GM18861 (cell line): Measurements from ENCODE around the gene SNTG2.
"Not testable (repeated sequence)": the region's sequence is repeated elsewhere in the genome, so short reads cannot be mapped to it uniquely, and the experiment has no call there.

Experiments used
- ATAC-seq: cut with Tn5 transposase; IDR thresholded peaks from one replicate; pipeline ENCODE4 v1.9.1; 2021; ENCODE audit not compliant: unreplicated experiment

SNTG2 gene

DNA sequence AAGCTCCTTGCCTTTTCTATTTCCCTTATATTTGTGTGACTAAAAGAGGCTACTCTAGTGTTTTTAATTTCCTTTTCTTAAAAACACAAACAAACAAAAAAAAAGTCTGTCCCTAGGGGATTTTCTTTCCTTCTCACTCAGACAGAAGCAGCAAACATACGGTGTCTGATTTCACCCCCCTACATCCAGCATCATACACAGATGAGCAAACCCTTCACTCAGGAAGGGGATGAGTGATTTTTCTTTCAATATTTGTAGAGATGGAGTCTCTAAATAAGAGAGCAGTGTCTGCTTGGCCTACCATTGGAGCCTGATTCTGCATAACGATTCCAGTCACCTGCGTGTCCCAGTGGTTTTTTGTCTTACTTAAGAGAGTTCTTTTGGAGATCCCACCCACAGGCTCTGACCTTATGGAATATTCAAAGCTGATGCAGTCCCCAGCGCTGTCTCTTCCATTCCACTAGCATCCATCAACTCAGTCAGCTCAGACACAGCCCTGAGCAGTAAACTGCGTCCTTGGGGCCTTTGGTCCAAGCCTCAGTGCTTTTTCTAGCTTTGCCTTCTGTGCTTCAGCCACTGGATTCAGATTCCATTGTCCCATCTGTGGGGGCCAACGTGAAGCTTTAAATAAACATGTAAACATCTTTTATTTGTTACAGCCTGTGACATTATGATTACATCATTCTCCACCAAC, 410.1 kb downstream of the SNTG2 start:
- no peak for ATAC-seq

DNA sequence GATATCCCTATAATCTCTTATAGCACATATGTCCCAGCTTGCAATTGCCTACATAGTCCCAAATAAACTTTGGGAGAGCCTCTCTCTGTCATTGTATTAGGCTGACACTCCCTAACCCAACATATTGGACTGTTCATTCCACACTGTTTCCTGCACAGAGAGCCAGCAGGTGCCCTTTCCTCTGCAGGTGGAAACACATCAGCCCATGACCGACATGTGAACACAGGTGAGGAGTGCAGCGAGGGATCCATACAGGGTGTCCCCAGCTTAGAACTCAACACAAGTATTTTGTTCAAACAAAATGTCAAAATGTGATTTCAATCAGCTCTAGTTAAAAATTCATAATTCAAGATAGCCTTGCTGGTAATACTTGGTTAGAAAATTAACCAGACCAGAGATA, 412.7 kb downstream of the SNTG2 start:
- no peak for ATAC-seq

DNA sequence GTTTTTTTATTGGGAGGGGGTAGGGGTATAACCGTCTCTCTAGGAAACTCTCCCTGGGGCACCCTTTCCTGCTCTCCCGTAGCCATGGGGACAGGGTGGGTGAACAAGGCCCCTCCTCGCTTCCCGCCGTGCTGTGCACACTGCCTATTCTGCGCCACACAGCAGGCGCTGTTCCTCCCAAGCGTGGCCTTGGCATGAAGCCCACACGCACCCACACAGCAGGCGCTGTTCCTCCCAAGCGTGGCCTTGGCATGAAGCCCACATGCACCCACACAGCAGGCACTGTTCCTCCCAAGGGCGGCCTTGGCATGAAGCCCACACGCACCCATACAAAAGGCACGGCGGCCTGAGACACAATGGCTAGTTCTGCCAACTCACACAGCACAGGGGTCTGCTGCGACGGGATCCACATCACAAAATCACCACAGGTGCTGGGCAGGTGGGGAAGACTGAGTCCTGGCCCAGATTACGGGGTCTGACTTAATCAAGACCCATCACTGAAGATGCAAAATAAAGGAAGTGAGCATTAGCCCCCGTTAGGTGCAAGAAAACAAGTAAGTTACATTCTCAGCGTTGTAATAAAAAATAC, 416.0 kb downstream of the SNTG2 start:
- ATAC-seq = no peak

DNA sequence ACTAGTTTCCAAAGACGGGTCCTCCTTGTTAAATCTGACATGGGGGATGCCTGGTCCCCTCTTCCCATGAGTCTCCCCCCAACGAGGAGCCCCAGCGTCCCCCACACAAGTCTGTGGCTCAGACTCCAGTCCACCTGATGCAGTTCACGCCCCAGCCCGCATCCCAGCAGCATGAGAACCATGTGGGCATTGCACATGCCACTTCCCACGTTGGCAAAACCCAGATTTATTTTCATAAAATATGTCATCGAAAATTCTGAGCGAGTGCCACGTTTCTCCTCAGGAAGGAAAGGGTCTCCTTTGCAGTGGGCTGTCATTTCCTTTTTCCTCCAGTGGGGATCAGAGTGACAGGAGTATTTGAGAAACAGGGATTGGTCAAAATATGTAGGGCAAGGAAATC, 417.0 kb downstream of the SNTG2 start:
- no peak for ATAC-seq

DNA sequence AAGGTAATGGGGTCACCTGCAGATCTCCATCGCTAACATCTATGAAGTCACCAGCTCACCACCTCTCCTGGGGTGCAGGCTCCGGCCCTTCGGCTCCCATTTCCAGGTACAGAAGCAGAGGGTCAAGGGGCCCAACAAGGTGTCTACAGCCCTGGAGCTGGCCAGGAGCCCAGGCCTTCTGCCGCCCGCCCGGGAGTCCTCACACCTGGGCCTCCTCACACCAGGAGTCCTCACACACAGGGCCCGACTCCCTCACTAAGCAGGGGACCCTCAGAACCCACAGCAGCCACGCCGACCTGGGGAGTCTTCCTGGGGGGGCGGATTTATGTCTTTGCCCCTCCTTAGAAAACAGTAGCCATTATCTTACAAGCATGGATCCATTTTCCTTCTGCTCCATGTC, 419.3 kb downstream of the SNTG2 start:
- no peak for ATAC-seq

DNA sequence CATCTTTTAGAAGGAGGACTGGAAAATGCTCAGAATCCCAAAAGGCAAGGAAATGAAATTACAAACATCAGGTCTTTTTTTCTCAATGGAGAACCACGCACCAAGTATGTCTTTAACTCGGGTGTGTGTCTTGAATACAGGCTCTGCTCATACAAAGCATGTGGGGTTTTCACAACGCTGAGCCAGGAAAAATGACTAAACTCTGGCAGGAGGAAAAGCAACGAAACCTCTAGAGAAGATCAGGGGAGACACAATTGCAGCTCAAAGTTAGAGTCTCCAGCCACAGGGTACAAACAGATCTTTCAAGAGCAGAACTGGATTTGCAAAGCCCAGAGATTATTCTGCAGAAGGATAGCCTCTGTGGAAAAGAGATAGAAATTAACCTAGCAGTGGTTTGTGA, 419.8 kb downstream of the SNTG2 start:
- ATAC-seq = no peak

DNA sequence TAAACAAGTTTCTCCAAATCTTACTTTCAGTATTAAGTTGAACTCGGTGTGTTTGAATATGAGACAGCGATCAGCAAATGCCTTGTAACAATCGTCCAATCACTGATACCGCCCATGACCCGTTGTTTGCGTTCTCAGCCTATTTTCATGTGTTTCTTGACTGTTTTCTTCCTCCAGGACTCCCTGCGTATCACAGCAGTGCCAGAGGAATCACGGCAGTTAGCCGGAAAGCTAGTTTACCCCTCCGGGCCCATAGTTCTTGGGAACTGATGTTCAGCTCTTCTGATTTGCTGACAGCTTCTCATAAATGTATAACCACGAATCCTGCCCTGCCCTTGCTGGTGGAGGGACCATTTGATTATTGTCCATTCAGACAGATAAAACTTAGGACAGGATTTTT, 420.4 kb downstream of the SNTG2 start:
- no peak for ATAC-seq

DNA sequence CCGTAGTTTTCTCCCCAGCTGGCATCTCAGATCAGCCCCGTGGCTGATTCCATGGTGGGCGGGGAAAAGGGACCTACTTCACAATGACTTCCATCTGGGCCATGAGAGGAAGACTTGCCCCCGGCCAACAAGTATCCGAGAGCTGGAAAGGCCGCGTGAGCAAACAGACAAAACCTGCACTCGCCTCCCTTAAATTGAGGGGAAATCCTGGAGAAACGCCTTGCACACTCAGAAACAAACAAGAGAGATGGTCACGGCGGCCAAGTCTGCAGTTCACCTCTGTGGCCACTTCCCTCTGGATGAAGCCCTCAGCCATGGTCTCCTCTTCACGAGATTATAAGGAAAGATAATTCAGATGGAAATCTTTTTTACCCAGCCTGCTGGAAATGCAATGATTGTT, 423.2 kb downstream of the SNTG2 start:
- ATAC-seq = no peak

DNA sequence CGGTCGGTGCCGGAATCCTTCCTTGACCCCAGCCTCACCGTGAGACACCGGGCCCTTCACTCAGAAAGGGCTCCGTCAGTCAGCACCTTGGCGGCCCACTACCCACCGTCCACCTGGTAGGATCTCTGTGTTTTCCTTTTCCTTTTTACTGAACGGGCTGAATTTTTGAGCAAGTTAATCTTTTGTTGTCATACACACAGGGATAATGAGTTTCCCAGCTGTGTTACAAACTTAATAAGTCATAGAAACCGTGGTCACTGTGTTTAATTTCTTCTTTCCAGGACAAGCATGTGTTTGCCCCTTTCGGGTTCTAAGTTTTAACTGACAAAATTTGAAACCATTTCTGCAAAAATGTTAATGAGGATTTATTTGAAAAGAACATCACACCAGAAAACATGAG, 423.6 kb downstream of the SNTG2 start:
- no peak for ATAC-seq

DNA sequence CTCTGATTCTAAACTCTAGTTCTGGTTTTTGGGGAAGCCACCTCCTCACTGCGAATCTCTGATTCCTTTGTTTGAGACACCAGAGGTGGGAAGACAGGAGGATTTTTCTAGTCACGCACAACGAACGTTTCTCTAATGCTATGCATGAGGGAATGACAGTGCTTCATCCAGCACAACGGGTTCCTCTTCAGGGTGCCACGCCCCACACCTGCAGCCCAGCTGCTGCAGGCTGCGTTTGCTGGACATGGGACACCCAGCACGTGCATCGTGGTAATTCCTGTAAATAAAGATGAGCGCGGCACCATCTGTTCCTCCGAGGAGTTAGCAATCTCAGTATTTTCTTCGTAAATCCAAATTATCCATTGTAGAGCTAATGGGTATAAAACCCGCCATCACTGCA, 425.1 kb downstream of the SNTG2 start:
- ATAC-seq = no peak

DNA sequence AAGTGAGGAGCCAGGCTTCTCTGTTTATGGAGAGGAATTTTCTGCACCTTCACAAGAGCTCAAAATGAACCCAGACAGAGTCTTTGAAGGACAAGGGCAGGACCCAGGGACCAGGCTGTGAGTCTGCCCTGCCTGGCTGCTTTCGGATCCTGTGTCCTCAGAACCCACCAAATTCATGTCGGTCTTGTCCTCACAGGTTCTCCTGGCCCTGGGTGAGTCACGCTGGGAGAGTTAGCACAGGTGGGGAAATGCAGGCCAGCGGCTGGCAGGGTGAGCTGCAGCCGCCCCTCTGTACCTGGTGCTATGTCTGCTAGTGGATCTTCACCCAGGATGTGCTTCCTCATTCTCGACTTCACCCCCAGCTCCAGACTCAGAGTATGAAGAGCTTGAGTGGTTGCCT, 426.8 kb downstream of the SNTG2 start:
- no peak for ATAC-seq

DNA sequence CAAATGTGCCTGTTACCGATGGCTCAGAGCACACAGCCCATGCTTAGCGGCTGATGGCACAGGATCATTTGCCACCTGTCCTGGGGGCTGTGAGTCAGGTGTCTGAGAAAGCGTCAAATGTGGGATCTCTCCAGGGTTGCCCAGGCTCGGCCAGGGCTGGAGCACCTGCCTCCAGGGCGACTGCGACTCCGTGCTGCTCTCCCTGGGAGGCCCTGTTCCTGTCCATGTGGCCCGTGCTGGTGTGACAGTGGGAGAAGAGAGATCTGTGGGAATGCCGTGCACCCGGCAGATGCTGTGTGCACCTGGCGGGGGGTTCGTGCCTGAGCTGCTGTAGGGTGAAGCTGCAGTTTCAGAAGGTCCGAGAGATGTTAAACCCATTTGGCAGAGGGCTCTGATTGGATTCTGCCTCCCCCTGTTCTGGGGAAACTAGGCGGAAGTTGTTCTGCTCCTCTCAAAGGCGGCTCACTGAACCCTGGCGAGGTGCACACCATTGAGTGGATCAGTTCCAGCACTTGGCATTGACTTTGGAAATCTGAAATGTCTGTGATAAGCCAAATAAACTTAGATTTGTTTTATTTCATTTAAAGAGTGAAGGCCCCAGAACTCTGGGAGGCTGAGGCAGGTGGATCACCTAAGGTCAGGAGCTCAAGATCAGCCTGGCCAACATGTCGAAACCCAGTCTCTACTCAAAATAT, 428.0 kb downstream of the SNTG2 start:
- no peak for ATAC-seq

DNA sequence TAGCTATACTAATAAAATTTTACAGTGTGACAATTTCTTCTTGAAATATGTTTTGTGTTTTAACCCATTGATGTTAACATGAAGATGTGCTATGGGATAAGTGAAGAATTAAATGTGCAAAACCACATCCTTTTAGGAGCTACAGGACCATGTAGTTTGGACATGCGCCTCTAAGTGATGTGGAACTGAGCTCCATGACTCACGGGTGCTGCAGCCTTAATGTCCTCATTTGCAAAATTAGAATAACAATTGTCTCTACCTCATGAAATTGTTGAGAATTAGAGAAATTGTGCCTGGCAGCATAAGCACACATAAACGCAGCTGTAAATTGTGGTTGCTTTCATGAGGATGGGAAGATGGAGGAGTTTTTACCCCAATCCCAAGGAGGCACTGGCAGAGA, 431.0 kb downstream of the SNTG2 start:
- no peak for ATAC-seq

DNA sequence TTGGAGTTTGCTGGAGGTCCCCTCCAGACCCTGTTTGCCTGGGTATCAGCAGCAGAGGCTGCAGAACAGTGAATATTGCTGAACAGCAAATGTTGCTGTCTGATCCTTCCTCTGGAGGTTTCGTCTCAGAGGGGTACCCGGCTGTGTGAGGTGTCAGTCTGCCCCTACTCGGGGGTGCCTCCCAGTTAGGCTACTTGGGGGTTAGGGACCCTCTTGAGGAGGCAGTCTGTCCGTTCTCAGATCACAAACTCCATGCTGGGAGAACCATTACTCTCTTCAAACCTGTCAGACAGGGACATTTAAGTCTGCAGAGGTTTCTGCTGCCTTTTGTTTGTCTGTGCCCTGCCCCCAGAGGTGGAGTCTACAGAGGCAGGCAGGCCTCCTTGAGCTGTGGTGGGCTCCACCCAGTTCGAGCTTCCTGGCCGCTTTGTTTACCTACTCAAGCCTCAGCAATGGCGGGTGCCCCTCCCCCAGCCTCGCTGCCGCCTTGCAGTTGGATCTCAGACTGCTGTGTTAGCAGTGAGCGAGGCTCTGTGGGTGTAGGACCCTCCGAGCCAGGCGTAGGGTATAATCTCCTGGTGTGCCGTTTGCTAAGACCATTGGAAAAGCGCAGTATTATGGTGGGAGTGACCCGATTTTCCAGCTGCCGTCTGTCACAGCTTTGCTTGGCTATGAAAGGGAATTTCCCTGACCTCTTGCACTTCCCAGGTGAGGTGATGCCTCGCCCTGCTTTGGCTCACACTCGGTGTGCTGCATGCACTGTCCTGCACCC, 437.5 kb downstream of the SNTG2 start:
- not testable (repeated sequence) for ATAC-seq

DNA sequence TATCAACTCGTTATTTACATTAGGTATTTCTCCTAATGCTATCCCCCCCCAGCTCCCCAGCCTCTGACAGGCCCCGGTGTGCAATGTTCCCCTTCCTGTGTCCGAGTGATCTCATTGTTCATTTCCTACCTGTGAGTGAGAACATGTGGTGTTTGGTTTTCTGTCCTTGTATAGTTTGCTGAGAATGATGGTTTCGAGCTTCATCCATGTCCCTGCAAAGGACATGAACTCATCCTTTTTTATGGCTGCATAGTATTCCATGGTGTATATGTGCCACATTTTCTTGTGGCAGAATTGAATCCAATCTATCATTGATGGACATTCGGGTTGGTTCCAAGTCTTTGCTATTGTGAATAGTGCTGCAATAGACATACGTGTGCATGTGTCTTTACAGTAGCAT, 439.5 kb downstream of the SNTG2 start:
- ATAC-seq = not testable (repeated sequence)

DNA sequence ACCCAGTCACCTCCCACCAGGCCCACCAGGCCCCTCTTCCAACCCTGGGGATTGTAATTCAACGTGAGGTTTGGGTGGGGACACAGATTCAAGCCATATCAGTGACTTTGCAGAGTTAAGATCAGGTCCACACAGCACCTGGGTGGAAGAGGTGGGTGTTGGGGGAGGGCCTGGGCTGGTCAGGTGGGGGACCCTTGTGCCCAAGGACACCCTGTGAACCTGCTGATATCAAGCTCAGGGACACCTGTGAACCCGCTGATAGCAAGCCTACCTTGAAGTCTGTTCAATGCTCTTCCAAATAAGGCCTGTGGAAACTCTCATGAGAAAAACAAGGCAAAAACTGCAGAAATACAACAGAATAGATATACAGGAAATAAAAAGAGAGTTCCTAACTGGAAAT, 442.7 kb downstream of the SNTG2 start:
- ATAC-seq = no peak

DNA sequence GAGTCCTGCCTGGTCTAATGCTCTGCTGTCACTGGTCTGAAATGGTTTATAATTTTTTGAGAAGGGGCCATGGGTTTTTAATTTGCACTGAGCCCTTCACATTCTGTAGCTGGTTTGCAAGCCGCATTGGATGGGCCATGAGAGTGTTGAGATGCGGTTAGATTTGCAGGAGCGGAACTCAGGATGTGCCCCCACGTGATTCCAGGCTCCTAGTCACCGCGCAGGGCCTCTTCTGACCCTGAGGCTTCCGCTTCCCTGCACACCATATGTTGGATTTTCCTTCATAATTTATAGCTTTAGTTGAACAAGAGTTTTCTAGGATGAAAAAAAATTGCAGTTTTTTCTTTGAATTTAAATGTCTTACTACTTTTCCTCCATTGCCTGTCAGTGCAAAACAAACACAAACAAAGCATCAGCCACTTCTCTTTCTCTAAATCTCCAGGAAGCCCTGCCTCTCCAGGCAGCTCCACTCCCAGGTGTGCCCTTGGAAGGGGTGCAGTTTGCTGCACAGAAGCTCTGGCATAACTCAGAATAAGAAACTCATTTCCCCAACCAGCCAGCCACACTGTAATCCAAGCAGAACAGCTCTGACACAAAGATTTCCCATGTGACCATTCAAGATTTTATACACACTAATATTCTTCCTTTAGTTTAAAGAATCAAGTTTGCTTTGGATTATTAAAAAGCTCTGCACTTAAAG, 444.2 kb downstream of the SNTG2 start:
- ATAC-seq = no peak

DNA sequence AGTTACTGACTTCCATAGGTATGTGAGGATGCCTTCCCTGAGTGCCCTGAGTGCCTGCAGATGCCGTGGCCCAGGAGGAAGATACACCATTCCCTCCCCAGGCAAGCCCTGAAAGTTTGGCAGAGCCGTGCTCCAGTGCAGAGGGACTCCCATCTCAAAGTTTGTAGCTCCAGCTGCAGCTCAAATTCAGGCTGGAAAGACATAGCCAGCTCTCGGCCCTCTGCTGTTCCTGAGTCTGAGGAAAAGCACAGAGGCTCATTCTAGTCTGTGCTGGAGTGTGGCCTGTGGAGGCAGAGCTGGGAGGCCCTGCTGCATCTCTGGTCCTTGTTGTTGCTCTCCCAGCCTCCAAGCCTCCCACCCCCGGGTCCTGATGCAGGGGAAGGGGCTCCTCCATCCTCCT, 446.7 kb downstream of the SNTG2 start:
- ATAC-seq = no peak

DNA sequence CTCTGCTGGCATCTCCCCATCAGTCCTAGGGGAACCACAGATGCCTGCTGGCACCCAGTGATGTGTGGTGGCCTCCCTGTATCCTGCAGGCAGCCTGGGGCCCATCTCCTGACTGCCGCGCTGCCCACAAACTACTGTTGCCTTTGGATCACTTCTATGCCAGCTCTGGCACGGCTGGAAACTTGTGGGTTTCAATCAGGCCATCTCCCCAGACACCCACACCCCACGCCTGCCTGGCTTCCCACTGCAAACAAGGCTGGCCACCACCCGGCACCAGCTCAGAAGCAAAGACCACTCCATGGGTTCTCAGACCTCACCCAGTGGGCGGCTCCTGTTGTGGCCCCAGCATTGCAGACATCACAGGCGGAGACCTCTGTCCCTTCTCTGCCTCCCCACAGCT, 447.5 kb downstream of the SNTG2 start:
- ATAC-seq = no peak

DNA sequence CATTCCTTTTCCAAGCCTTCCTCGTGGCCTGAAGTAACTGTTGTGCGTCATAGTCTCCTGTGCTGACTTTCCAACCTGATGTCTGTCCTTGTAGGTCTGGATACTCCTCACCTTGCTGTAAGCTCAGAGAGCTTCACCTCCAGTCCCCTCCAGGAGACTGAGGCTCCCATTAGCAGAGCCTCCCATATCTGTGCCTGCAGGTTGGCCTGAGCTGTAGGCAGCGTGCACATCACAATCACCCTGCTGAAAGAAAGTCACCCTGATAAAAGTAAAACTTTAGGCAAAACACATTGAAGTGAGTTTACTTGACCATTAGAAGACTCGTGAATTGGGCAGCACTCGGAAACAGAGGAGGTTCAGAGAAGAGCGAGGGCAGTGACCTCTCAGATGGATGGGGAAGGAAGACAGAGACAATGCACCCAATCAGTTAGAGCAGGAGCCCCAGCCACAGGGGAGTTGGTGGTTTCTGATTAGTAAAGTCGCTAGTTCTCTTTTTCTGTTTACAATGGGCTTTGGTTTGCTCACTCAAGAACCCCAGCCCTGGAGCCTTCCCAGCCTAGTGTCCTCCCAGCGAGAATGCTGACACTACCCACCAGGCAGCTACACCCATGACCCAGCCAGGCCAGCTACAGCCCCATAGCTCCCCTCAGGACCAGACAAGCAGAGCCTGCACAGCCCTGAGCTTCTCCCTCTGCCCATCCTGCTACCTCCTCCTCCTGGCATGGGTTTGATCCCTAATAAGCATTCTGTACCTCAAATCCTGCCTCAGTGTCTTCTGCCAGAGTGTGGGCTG, 450.5 kb downstream of the SNTG2 start:
- ATAC-seq = no peak
